Ectodermal cell (in vitro differentiated cells): Measurements from ENCODE around the gene DKK1.
"Not testable (repeated sequence)": the region's sequence is repeated elsewhere in the genome, so short reads cannot be mapped to it uniquely, and the experiment has no call there.

Experiments
- H3K27ac ChIP-seq: 2 replicates; pipeline ENCODE4 v1.7.0; 2013; ENCODE audit warnings: mild to moderate bottlenecking, low read depth, low read length; ENCODE audit not compliant: insufficient read depth, poor library complexity, severe bottlenecking
- H3K27me3 ChIP-seq: 2 replicates; pipeline ENCODE4 v1.7.0; 2013; ENCODE audit warnings: mild to moderate bottlenecking, low read length; ENCODE audit not compliant: insufficient read depth, control insufficient read depth, poor library complexity, severe bottlenecking
- H3K36me3 ChIP-seq: one replicate; pipeline ENCODE4 v1.7.0; 2013; ENCODE audit warnings: low read length; ENCODE audit not compliant: control insufficient read depth, insufficient read depth
- H3K4me1 ChIP-seq: one replicate; pipeline ENCODE4 v1.7.0; 2013; ENCODE audit warnings: low read length; ENCODE audit not compliant: control insufficient read depth, insufficient read depth
- H3K4me3 ChIP-seq: 2 replicates; pipeline ENCODE4 v1.7.0; 2013; ENCODE audit warnings: low read depth, low read length, control low read depth; ENCODE audit not compliant: insufficient read depth
- H3K9me3 ChIP-seq: 2 replicates; pipeline ENCODE4 v1.7.0; 2013; ENCODE audit warnings: mild to moderate bottlenecking, low read length, moderate library complexity; ENCODE audit not compliant: control insufficient read depth
- WGBS, 2 experiments: methylation state at CpG; one replicate each; pipeline ENCODE4 v1.1.7; 2013; ENCODE audit warnings: missing lambda C conversion rate in 2 of 2; 5-methylcytosine and 5-hydroxymethylcytosine counted together

Gene DKK1

DNA sequence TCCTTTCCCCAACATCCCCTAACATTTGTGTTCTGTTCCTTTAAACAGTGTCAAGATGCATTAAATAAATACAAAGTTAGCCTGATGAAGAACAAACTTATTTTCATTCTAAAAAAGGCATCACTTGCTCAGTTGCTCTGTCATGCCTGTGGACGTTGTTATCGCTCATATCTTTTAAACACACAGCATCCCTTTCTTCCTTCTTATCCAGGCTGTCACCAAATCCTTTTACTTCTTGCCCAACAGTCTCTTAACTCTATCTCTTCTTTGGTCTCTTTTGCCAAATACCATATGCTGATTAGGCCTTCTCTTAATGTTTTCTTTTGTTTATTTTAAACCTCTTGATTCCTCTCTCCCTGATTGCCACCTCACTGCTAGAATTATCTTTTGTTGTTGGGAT is 43.9 kb downstream of the DKK1 start:
- H3K27ac ChIP-seq = no peak overlapping the region
- no peak overlapping the region for H3K4me3 ChIP-seq
- no peaks in the 10 kb centered on the region for H3K36me3 ChIP-seq
- H3K4me1 ChIP-seq = no peaks in the 10 kb centered on the region
- 88 to 89% methylated on average over 2 of the region's 2 CpGs for WGBS, 2 experiments
- no peaks in the 10 kb centered on the region for H3K9me3 ChIP-seq
- no peaks in the 10 kb centered on the region for H3K27me3 ChIP-seq

DNA sequence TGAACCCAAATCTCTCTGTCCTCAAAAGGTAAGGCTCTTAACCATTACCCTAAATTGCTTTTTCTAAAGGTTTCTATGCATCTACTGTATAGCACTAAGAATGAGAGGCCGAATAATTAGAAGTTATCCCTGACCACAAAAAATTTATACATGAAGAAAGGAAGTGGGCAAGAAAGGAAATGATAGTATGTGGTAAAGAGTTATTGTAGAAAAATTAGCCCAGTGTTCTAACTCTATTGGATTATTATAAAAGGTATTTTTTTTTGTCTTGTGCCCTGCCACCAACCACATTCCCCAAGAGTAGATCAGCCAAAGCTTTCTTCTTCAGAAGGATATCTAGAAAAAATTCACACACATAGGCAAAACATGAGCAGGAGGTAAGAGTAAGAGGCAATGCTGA is 45.4 kb downstream of the DKK1 start:
- WGBS, 2 experiments = 95% methylated on average over 1 of the region's 1 CpG; no CpG with 5 or more reads in 1 of the 2 experiments
- no peaks in the 10 kb centered on the region for H3K4me1 ChIP-seq
- no peaks in the 10 kb centered on the region for H3K27me3 ChIP-seq
- H3K4me3 ChIP-seq = no peak overlapping the region
- no peak overlapping the region for H3K27ac ChIP-seq
- no peaks in the 10 kb centered on the region for H3K9me3 ChIP-seq
- H3K36me3 ChIP-seq = no peaks in the 10 kb centered on the region

- H3K27ac ChIP-seq, H3K9me3 ChIP-seq, H3K4me3 ChIP-seq, H3K4me1 ChIP-seq, H3K27me3 ChIP-seq, H3K36me3 ChIP-seq: not testable (repeated sequence)
- 92 to 94% methylated on average over 20 to 21 of the region's 21 CpGs for WGBS, 2 experiments
Measured at GRCh38 chr10:52365547-52366432, 51.7 kb downstream of the DKK1 start.
